OCI-LY3 (cell line): ENCODE results near the gene FLVCR2.
A peak's percentile ranks its signal among the peaks of the same experiment; 100 is the strongest.

Experiments used
- EZH2phosphoT487 ChIP-seq: fragments of 200-600 bp; shearing (Covaris generic); IDR thresholded peaks from 2 replicates; pipeline ENCODE4 v1.6.1; 2018; ENCODE audit warnings: antibody characterized with exemption, mixed run types, low read depth
- TF ChIP-seq, protein P1 (sequence below): fragments of 200-600, 300-600 bp; sonication (generic); IDR thresholded peaks from 2 replicates; pipeline ENCODE4 v1.5.1; 2014; ENCODE audit warnings: antibody characterized with exemption, low read length, low read depth

DNA sequence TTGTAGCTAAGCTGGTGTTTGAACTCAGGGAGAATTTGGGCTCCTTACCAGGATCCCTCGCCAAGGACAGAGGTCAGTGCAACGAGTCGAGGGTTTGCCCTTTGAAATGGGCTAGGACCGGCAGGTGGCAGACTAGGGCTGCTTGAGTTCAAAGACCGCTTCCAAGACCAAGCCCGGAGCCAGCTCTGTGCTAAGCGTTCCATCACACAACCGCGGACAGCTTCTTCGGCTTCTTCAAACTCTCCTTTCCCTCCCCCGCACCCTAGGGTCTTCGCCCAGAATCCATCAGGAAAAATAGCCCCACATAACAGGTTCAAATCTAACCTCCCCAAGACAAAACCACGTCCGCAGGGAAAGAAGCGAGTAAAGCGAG, 705 bp upstream of the FLVCR2 start:
- TF ChIP-seq, protein P1, sequence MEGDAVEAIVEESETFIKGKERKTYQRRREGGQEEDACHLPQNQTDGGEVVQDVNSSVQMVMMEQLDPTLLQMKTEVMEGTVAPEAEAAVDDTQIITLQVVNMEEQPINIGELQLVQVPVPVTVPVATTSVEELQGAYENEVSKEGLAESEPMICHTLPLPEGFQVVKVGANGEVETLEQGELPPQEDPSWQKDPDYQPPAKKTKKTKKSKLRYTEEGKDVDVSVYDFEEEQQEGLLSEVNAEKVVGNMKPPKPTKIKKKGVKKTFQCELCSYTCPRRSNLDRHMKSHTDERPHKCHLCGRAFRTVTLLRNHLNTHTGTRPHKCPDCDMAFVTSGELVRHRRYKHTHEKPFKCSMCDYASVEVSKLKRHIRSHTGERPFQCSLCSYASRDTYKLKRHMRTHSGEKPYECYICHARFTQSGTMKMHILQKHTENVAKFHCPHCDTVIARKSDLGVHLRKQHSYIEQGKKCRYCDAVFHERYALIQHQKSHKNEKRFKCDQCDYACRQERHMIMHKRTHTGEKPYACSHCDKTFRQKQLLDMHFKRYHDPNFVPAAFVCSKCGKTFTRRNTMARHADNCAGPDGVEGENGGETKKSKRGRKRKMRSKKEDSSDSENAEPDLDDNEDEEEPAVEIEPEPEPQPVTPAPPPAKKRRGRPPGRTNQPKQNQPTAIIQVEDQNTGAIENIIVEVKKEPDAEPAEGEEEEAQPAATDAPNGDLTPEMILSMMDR: peak; percentile 84
- no peak for TF ChIP-seq EZH2phosphoT487
